ENCODE data around the gene KCNG4.

Gene KCNG4

DNA sequence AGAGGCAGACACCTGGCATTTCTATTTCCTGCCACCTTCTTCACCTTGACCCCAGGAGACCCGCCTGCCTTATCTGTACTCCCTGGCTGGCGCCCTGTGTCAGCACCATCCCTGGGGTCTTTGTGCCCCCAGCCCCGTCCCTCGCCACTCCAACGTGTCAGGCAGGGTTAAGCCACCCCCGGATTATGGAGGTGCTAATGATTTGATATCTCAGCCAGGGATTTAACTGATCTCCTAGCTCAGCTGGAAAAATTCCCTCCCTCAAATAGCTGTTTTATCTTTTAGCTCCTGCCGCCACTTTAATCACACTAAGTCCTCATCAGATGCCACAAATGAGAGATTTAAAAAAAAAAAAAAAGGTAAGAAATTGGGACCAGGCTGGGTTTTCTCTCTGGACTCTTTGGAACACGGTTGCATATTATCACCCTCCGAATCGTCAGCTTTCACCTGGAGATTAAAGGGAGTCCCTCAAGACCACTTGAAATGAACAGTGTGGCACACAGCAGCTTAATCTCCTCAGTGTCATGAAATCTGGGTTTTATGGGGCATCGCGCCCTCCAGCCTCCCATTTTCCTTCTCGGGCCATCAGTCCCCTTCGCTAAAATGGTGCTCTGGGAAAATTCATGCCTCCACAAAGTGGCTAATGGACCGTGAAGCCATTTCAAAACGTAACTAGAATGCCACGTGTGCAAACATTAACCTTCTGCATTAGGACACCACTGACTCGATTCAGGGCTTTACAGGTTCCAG lies 28.7 kb upstream of the KCNG4 start:
- in situ Hi-C loops (cut with MboI; ENCODE audit: low sequenced_read_pairs) = no loop called here

DNA sequence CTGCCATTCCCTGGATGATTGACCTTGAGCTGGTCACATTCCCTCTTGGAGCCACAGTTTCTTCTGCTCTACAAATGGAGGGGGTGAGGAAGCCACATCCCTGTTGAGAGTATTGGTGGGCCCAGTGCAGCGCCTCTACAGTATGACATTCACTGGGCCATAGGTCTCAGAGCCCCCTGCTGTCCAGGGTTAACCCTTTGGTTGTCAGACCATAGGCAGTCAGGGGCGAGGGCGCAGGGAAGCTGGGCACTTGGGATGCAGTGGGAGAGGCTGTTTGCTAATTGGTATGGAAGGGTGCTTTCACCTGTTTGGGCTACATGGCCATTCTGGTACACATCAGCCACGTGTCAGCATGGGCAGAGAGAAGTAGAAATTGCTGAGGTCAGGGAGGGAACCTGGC lies 27.6 kb upstream of the KCNG4 start:
- in situ Hi-C loops (cut with MboI; ENCODE audit: low sequenced_read_pairs) = no loop called here

DNA sequence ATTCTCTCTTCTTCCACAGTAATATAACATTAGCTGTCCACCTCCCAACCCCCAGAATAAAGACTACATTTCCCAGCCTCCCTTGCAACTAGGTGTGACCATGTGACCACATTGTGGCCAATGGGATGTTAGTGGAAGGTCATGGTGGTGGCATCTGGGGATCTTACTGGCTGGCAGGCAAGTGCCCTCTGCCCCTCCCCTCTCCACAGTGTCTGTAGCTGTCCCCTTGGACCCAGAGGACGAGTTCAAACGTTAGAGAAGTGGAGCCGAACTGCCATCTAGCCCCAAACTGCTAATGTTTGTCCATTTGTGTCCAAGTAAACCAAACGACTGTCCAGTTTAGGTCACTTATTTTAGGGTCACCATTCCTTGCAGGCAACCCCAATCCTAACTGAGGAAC lies 26.6 kb upstream of the KCNG4 start:
- in situ Hi-C loops (cut with MboI; ENCODE audit: low sequenced_read_pairs) = no loop called here

DNA sequence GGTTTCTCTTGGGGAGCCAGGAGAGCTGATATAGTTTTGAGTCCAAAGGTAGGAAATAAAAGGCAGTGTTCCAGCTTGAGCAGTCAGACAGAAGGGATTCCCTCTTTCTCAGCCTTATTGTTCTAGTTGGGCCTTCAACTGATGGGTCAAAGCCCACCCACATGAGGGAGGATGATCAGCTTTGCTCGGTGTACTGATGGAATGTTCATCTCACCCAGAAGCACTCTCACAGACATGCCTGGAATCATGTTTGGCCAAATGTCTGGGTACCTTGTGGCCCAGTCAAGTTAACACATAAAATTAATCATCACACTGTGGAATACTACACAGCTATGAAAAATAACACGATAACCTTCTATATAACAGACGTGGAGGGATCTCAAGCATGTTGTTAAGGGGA lies 23.1 kb upstream of the KCNG4 start:
- in situ Hi-C loops (cut with MboI; ENCODE audit: low sequenced_read_pairs) = no loop called here

DNA sequence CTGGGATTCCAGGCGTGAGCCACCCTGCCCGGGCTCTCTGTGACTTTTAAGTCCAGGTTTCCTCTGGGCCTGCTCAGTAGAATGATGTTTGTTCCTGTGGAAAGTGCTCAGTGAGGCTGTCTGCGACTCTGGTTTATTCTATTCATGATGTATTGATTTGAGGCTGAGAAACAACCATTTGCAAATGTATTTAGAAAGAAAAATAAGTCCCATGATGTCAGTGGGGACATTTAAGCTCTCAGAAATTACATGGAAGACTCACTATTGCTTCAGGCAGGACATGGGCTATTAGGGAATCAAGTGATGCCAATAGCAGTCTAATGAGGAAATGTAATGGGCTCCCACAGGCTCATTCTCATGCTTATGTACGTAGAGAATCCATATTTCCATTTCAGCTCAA lies 22.2 kb upstream of the KCNG4 start:
- in situ Hi-C loops (cut with MboI; ENCODE audit: low sequenced_read_pairs) = no loop called here

DNA sequence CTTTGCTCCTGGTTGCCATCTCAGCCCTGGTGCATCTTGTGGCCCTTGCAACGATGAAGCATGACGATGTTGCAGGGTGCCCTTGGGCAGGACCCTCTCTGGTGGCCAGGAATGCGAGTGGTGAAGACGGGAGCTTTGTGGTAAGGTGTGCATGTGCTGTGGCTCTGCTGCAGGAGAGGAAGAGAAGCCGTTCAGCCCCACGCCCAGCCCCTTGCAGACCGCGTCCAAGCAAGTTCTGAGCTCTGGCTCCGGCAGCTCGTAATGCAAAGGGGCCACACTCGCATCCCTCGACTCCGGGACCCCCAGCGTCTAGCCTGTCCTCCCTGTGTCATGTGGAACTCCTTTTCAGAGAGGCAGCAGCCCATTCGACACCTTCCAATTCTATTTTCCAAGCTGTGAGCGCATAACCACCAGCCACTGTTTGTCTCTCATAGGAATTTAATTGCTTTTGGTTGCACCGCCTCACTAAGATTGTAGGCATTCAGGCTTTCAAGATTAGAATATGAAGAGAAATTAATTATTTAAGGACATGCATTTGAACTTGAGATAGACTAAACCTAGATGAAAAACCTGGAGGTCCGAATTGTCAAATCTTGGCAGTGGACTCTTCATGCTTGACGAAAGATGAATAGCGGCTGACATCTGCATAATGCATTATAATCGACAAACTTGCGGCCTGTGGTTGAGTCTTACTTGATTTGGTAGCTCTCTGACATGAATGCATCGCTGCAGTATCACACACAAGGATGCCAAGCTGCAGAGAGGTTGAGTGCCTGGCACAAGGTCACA lies 21.1 kb upstream of the KCNG4 start:
- in situ Hi-C loops (cut with MboI; ENCODE audit: low sequenced_read_pairs) = no loop called here

DNA sequence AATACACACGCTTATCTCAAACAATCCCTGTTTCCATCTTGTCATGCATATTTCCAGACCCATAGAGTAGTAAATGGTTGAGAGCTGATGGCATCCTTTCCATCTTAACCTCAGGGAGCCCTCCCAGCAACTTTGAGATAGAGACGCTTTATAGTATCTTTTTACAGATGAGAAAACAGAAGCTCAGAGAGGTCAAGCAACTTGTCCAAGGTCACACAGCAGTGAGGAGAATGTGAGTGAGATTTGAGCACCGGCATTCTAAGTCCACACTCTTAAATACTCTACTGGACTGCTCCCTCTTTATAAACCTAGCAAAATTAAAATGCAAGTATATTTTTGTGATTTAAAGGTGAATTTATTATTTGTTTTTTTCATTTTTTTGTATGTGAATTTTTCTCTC lies 19.9 kb upstream of the KCNG4 start:
- in situ Hi-C loops (cut with MboI; ENCODE audit: low sequenced_read_pairs) = no loop called here

DNA sequence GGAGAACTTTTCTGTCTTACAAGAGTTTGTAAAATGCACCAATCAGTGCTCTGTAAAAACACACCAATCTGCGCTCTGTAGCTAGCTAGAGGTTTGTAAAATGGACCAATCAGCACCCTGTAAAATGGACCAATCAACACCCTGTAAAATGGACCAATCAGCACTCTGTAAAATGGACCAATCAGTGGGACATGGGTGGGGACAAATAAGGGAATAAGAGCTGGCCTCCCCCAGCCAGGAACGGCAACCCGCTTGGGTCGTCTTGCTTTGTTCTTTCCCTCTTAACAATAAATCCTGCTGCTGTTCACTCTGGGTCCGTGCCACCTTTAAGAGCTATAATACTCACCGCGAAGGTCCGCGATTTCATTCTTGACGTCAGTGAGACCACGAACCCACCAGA lies 18.5 kb upstream of the KCNG4 start:
- in situ Hi-C loops (cut with MboI; ENCODE audit: low sequenced_read_pairs) = no loop called here

DNA sequence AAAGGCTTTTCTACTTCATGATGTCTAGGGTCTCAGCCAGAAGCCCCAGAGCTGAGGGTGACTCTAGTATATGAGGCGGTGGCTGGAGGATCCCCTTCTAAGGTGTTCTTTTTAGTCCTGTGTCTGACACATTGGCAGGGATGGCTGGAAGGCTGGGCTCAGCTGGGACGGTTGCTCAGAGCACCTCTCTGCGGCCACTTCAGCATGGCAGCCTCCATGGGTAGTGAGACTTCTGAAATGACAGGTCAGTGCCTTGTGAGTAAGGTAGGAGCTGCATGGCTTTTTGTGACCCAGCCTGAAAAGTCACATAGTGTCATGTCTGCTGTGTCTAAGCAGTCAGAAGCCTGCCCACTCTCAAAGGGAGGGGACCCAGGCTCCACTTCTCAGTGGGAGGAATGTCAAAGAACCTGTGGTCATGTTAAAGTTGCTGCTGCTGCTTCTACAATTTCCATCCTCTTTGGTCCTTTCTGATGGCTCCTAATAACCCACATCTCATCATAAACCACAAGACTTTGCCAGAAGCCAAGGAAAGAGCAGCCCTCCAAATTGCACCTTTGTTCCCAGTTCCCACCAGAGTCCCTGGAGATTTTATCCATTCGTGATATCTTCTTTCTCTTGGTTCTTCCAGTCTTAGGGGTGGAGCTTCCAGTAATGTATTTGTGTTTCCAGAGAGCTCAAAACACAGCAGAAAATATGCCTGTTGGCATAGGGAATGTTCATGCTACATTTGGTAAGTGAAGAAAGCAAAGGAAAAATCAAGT lies 15.4 kb upstream of the KCNG4 start:
- in situ Hi-C loops (cut with MboI; ENCODE audit: low sequenced_read_pairs) = no loop called here

DNA sequence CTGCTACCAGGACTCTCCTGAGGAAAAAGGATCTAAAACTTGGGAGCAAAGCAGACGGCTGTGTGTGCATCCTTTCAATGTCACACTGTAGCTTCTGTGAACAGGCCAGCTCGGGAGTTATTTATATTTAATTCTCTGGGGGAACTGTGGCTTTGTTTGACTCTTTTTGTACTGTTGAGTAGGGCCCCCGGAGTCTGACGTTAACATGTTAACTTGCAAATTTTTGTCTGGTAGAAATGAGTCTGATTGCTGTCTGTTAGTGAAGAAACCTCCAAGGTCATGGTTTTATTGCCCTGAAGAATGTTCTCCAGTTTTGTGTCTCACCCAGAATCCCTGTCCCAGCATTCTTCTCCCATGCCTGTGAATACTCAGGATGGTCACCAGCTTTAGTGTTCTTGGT lies 14.2 kb upstream of the KCNG4 start:
- in situ Hi-C loops (cut with MboI; ENCODE audit: low sequenced_read_pairs) = no loop called here

DNA sequence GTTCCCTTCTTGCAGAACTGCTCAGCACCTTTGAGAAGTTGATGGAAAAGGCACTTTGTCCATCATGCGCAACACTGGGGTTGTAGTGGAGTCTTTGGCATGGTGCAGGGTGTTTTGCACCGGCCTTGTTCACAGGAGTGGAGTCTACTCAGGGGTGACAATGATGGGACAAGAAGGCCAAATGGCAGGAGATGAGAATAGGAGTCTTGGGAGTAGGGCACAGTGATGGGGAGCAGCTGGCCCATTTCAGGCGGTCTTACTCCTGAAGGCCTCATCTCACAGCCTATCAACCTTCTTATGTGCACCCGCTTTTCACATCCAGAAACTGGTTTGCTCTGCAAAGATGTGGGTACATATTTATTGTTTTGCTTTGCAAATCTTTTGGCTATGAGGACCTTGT lies 13.4 kb upstream of the KCNG4 start:
- in situ Hi-C loops (cut with MboI; ENCODE audit: low sequenced_read_pairs) = no loop called here

DNA sequence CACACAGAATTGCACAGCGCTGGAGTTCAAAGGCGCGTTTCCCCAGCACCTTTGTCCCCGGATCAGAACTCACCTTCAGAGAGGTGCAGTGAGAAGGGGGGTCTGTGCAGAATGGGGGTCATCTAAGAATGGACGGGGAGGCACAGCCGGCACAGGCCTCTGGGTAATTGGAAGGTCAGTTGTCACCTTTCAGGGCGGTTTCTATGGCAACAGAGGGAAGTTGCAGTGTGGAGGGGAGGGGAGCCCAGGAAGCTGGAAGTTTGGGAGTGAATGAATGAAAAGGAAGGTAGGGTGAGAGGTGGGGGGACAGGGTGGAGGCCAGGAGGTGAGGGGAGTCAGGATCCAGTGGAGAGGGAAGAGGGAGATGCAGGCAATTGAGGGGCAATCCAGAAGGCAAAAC lies 12.4 kb upstream of the KCNG4 start:
- in situ Hi-C loops (cut with MboI; ENCODE audit: low sequenced_read_pairs) = no loop called here

DNA sequence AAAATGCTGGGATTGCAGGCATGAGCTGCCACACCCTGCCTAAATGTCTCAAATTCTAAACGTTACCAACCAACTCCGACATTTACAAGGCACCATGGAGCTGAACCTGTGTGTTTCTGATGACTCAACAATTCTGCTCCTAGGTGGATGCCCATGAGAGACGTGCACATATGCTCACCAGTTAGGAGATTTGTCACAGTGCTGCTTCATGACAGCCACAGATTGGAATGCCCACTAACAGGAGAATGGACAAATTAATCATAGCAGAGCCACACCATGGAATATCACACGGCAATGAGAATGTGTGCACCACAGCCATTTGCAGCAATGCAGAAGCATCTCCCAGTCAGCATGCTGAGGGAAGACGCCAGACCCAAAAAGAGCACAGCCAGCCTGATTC lies 8.0 kb upstream of the KCNG4 start:
- in situ Hi-C loops (cut with MboI; ENCODE audit: low sequenced_read_pairs) = no loop called here

DNA sequence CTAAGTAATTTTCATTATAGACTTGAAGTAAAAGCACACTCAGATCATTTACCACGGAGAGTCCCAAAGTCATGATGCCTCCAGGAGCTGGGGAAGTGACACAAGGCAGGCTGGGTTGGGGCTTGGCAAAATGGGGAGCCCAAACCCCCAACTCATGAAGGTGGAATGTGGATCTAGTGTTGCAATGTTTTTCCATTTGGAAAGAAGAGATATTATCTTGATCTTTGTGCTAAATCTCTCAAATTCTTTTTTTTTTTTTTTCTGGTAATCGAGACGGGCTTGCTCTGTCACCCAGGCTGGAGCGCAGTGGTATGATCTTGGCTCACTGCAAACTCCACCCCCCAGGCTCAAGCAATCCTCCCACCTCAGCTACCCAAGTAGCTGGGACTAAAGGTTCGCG lies 7.5 kb upstream of the KCNG4 start:
- in situ Hi-C loops (cut with MboI; ENCODE audit: low sequenced_read_pairs) = no loop called here

DNA sequence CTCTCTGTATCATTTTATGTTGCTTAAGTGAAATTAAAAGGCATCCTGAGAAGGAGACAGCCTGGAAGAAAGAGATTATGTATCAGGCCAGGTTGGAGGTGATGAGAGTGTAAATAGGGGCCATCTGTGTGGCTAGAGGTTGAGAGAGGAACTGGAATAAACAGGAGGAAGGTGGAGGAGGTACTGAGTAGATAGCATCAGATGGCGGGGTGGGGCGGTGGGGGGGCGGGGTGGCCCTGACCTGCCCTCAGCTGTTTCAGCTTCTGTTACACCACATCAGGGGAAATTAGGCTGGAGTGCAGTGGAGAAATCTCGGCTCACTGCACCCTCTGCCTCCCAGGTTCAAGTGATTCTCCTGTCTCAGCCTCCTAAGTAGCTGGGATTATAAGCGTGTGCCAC lies 6.9 kb upstream of the KCNG4 start:
- in situ Hi-C loops (cut with MboI; ENCODE audit: low sequenced_read_pairs) = no loop called here

DNA sequence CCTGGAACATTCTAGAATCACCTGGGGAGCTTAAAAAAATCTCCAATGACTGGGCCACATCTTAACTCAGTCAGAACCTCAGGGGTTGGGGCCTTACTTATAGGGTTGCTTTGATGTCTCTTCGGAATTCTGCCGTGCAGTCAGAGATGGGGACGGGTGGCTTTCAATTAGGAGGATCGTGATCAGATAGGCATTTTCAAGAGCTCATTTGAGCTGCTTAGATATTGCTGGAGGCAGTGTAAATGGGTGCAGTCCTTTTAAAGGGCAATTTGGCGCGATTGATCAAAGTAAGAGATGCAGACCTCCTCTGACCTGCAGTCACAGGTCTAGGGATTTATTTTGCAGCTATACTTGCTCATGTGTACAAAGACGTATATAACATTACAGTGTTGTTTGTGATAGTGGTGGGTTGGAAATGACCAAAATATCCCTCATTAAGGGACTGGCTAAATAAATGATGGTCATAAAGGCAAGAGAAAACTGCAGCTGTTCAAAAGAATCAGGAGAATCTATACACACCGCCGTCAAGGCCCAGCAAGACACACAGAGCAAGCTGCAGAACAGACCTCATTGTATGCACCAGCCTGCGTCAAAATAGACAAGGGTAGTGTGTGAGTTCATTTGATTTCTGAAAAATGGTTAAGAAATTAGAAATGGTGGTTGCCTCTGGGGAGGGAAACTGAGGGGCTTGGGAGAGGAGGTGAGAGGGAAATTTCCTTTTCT lies 6.3 kb upstream of the KCNG4 start:
- in situ Hi-C loops (cut with MboI; ENCODE audit: low sequenced_read_pairs) = no loop called here

DNA sequence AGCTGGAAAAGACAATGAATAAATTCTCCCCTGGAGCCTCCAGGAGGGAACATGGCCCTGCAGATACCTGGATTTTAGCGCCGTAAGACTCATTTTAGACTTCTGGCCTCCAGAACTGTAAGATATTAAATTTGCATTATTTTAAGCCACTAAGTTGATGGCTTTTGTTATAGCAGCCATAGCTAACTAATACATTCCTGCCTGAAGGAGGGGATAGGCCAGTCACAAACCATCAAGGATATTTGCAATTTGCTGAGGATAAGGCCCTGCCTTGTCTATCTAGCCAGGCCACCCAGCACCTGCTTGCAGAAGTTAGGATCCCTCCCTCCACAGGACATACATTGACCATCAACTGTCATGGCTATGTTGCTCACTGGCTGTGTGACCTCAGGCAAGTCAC lies 4.9 kb upstream of the KCNG4 start:
- in situ Hi-C loops (cut with MboI; ENCODE audit: low sequenced_read_pairs) = no loop called here

DNA sequence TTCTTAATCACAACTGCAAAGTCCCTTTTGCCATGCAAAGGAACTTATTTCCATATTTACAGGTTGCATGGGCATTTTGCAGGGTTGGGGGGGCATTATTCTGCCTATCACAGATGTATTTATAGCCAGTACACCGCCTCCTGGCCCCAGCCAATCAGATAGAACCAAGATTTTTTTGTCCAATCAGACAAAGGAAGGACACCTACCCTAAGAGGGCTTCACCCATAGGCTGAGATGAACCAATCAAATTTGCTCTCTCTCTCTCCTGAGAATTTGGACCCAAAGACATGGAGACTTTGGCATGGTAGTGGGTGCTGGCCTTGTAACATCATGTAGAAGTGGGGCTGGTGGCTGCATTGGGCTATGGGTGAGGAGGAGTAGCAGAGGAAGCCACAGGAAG lies 3.9 kb upstream of the KCNG4 start:
- in situ Hi-C loops (cut with MboI; ENCODE audit: low sequenced_read_pairs) = no loop called here

DNA sequence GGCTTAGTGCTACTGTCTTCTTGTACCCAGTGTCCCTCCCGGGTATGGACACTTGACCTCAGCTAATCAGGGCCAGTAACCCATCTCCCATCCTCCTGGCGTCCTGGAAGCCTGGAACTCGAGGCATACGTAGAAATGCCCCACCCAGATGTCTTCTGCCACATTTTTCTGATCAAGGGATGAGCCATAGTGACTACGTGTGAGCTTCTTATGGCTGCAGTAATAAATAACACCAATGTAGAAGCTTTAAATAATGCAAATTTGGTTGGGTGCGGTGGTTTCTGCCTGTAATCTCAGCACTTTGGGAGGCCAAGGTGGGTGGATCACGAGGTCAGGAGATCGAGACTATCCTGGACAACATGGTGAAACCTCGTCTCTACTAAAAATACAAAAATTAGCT lies 3.0 kb upstream of the KCNG4 start:
- in situ Hi-C loops (cut with MboI; ENCODE audit: low sequenced_read_pairs) = no loop called here

DNA sequence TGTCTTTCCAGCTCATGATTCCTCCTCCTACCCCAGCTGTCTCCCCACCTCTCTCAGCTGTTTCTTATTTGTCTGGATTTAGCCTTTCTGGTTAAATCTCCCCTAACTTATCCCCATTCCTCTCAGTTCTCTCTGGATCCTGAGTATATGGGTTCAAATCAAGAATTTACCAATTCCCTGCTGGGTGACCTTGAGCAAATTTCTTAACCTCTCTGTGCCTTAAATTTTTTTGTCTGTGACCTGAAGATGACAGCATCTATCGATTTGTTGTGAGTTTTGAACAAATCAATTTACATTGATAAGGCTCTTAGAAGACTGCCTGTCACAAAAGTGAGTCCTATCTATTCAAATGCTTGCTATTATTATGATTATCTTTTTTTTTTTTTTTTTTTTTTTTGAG lies 2.0 kb upstream of the KCNG4 start:
- in situ Hi-C loops (cut with MboI; ENCODE audit: low sequenced_read_pairs) = no loop called here

DNA sequence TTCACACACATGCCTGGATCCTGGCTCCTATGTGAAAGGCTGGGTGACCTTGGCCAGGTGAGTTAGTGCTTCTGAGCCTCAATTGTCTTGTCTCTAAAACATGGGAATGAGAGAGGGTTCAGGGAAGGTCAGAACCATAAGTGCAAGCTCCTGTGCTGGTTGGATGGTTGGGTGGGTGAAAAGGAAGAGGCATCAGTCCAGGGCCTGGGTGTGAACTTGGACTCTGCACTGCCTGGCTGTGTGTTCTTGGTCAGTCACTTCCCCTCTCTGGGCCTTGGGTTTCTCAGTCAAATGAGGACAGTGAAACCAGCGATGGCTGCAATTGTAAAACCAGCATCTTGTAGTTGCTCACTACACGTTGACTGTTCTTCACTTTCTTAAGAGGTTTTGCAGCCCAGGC lies 643 bp upstream of the KCNG4 start:
- in situ Hi-C loops (cut with MboI; ENCODE audit: low sequenced_read_pairs) = no loop called here

All from HL-60/S4 (cell line).